GM12873 (cell line): ENCODE measurements around the gene SOD2.

ENCODE experiments used
- TF ChIP-seq, protein P1 (sequence below): IDR thresholded peaks from 2 replicates; pipeline ENCODE4 v1.5.1; 2012; ENCODE audit warnings: low read depth, mild to moderate bottlenecking, moderate library complexity, low read length, control low read depth; ENCODE audit not compliant: insufficient read depth; ENCODE audit errors: missing control alignments

Gene SOD2

DNA sequence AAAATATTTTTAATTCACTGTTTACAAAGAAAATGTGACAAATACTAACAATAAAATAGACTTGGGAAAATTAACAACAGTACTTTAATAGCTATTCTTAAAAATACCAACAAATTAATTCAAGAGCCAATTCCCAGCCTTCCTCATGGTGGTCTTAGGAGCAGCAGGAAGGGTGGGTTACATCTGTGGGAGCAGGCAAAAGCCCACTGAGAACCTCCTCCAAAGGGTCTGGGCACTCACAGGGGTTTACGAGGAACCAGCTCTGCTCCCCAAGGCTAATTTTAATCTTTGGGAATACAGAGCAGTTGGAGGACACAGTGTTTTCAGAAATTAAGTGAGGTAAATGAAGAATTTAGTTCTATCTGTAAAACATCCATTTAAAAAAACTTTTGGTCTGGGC, 10.2 kb downstream of the SOD2 start:
- TF ChIP-seq, protein P1, sequence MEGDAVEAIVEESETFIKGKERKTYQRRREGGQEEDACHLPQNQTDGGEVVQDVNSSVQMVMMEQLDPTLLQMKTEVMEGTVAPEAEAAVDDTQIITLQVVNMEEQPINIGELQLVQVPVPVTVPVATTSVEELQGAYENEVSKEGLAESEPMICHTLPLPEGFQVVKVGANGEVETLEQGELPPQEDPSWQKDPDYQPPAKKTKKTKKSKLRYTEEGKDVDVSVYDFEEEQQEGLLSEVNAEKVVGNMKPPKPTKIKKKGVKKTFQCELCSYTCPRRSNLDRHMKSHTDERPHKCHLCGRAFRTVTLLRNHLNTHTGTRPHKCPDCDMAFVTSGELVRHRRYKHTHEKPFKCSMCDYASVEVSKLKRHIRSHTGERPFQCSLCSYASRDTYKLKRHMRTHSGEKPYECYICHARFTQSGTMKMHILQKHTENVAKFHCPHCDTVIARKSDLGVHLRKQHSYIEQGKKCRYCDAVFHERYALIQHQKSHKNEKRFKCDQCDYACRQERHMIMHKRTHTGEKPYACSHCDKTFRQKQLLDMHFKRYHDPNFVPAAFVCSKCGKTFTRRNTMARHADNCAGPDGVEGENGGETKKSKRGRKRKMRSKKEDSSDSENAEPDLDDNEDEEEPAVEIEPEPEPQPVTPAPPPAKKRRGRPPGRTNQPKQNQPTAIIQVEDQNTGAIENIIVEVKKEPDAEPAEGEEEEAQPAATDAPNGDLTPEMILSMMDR: no peak

DNA sequence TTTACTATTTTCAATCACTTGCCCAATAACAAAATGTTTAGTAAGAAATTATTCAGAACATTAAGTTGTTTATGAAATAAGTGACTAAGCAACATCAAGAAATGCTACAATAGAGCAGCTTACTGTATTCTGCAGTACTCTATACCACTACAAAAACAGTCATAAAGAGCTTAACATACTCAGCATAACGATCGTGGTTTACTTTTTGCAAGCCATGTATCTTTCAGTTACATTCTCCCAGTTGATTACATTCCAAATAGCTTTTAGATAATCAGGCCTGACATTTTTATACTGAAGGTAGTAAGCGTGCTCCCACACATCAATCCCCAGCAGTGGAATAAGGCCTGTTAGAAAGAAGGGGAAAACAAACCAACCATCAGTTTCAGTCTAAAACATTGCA, 10.7 kb downstream of the SOD2 start:
- TF ChIP-seq, protein P1: no peak

DNA sequence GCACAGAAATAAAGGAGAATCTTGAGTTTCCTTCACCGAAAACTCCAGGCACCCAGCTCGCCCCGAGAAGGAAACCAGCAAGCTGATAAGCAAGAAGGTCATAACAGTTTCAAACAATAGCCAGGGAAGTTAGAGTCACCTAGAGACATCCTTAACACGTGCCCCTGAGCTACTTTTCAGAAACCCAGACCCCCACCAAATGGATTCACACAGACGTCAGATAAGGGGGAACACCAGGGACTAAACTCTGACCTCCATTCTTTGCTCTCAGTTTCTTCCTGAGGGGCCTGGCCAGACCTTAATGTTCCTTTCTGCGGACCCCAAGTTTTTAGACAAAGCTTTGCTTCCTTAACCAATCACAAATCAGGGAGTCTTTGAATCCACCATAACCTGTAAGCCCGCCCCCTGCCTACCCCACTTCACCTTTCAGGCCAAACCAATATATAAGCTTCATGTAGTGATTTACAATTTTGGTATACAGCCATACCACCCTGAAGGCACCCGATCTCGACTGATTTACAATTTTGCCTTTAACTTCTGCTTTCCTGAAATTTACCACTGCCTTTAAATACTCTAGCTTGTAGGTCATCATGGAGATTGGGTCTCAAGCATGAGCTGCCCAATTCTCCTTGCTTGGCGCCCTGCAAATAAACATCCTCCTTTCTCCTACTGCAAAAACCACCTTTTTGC, 11.7 kb downstream of the SOD2 start:
- TF ChIP-seq, protein P1: no peak

DNA sequence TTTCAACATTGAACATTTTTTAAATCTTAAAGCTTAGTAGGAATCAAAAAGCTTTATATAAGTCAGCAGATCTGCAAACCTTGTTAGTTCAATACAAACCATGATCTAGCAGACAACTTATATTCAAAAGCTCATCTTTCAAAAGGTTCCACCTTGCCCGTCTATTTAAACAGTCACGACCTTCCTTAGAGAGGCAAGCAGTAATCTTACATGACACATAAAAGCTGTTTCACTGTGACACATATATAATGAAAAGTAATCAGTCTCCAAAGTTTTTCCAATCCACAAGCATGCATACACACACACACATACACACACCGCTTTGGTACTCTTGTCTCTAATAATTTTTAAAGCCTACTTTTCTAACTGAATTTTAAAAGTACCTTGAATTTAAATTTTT, 12.9 kb downstream of the SOD2 start:
- TF ChIP-seq, protein P1: no peak

DNA sequence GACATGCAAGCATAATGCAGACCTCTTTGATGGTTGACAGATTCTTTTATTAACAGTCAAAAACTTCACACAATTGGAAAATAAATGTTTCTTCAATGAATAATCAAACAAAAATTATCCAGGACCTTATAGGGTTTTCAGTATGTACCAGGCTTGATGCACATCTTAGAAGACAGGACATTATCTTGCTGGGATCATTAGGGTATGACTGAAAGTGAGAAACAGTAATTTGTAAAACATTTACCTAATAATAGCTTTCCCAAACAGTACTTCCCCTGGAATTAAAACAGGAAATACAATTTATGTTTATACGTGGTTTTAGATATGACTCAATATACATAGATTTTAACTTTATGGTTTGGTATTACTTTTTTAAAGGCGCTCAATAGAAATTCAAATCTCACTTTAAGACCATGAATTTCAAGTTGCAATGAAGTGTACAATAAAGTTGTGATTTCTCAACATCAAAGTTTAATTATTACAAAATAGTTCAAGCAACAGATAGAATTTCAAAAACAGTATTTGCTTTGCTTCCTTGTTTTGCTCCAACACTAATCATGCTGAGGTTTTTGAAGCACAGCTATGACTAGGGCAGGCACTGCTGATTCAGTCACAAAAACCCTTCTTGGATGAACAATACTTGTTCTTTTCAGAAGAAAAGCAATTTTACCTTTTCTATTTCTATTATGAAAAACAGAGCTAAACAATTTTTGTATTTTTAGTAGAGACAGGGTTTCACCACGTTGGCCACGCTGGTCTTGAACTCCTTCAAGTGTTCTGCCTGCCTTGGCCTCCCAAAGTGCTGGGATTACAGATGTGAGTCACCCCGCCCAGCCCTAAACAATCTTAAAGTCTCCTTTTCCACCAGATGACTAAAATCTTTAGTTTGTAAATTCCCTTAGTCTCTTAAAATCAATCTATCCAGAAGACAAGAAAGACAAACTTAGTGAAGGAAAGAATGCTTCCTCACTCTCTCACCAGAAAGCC, 13.7 kb downstream of the SOD2 start:
- TF ChIP-seq, protein P1: no peak

DNA sequence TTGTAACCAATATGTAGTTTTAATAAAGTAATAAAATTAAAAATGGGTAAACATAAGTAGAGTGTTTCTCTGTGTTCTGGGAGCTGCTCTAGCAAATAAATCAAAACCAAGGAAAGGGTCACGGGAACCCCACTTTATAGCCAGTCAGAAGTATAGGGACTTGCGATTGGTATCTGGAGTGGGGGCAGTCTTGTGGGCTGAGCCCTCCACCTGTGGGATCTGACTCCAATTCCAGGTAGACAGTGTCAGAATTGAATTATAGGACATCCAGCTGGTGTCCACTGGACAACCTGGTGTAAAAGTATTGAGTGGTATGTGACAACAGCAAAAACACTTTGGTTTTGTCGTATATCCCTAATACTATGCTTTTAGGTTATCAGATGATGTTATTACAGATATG, 14.5 kb downstream of the SOD2 start:
- TF ChIP-seq, protein P1: no peak

DNA sequence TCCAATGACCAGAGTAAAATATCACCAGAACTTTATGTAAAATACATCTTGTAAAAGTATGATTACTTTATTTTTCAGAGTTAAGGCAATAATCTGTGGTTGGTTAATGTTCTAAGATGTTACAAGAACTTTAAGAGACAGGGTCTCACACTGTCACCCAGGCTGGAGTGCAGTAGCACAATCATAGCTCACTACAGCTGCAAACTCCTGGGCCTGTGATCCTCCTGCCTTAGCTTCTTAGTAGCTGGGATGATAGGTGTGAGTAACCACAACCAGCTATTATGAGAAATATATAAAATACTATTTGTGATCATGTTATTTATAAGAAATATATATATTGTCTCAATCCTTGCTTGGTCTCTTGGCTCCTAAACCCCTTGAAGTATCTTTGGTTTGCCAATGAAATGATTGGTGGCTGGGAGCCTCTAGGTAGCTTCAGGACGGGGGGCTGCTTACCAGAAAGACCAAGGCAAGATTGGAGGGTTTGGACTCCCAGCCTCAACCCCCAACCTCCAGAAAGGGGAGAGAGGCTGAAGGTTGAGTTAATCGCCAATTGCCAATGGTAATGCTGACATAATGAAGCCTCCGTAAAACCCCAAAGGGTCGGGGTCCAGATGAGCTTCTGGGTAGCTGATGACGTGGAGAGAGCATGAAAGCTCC, 15.4 kb downstream of the SOD2 start:
- TF ChIP-seq, protein P1: no peak
